Common myeloid progenitor, CD34-positive (primary cell): ENCODE data around the gene ACAP3.

ENCODE experiments used
- CTCF ChIA-PET: fragments of 350-600 bp; sonication (Branson Sonifier 250); formaldehyde crosslinking; loops from one replicate; lab custom pipeline; 2021; ENCODE audit warnings: antibody characterized with exemption; lab: Charles Lee
- POLR2A ChIA-PET: fragments of 350-600 bp; sonication (Branson Sonifier 250); formaldehyde crosslinking; loops from one replicate; lab custom pipeline; 2021; ENCODE audit warnings: antibody characterized with exemption; lab: Charles Lee
- DNase-seq, 3 donors: peaks; one replicate each; pipeline versions ENCODE4 v3.0.0 to v3.0.0-alpha.2; 2013
- H3K27ac ChIP-seq, 2 experiments: 1 replicate in 1 of 2; 2 replicates in 1 of 2; pipeline ENCODE4 v1.7.0; 2013; ENCODE audit warnings: inconsistent platforms in 2 of 2, low read length in 2 of 2, mild to moderate bottlenecking in 2 of 2, low read depth in 1 of 2, moderate library complexity in 1 of 2; ENCODE audit not compliant: severe bottlenecking in 2 of 2, insufficient read depth in 1 of 2, poor library complexity in 1 of 2
- H3K27me3 ChIP-seq, 5 experiments: replicated peaks in 2 of 5; 1 replicate in 3 of 5; 2 replicates in 2 of 5; pipeline versions ENCODE4 v1.6.1 to v1.7.0; 2013; ENCODE audit warnings: low read length in 4 of 5, mild to moderate bottlenecking in 2 of 5, moderate library complexity in 2 of 5, inconsistent platforms in 1 of 5; ENCODE audit not compliant: insufficient read depth in 5 of 5, control insufficient read depth in 4 of 5
- H3K36me3 ChIP-seq, 4 experiments: 1 replicate in 2 of 4; 2 replicates in 2 of 4; pipeline versions ENCODE4 v1.6.1 to v1.7.0; 2013; ENCODE audit warnings: low read length in 3 of 4, control low read depth in 1 of 4, mild to moderate bottlenecking in 1 of 4; ENCODE audit not compliant: control insufficient read depth in 4 of 4, insufficient read depth in 4 of 4
- H3K4me1 ChIP-seq, 4 experiments: 1 replicate in 3 of 4; 2 replicates in 1 of 4; pipeline versions ENCODE4 v1.6.1 to v1.7.1; 2013; ENCODE audit warnings: low read length in 3 of 4, mild to moderate bottlenecking in 3 of 4, control low read depth in 1 of 4, inconsistent platforms in 1 of 4, moderate library complexity in 1 of 4; ENCODE audit not compliant: control insufficient read depth in 4 of 4, insufficient read depth in 4 of 4; ENCODE audit errors: control extremely low read depth in 1 of 4
- H3K4me3 ChIP-seq, 7 experiments: 1 replicate in 4 of 7; 2 replicates in 3 of 7; pipeline versions ENCODE4 v1.5.1 to v1.7.0; 2013; ENCODE audit warnings: mild to moderate bottlenecking in 7 of 7, low read length in 6 of 7, moderate library complexity in 6 of 7, inconsistent platforms in 2 of 7, low read depth in 2 of 7, control low read depth in 1 of 7; ENCODE audit not compliant: insufficient read depth in 4 of 7, control insufficient read depth in 1 of 7; ENCODE audit errors: extremely low read depth in 1 of 7
- H3K9me3 ChIP-seq, 5 experiments: 1 replicate in 4 of 5; 2 replicates in 1 of 5; pipeline versions ENCODE4 v1.6.1 to v1.7.1; 2013; ENCODE audit warnings: low read length in 4 of 5, mild to moderate bottlenecking in 2 of 5, inconsistent platforms in 1 of 5, low read depth in 1 of 5, moderate library complexity in 1 of 5; ENCODE audit not compliant: control insufficient read depth in 4 of 5, insufficient read depth in 2 of 5; ENCODE audit errors: control extremely low read depth in 1 of 5
- WGBS: methylation state at CpG from one replicate; pipeline ENCODE4 v1.1.5; 2013; ENCODE audit not compliant: insufficient coverage; 5-methylcytosine and 5-hydroxymethylcytosine counted together

The ACAP3 gene

DNA sequence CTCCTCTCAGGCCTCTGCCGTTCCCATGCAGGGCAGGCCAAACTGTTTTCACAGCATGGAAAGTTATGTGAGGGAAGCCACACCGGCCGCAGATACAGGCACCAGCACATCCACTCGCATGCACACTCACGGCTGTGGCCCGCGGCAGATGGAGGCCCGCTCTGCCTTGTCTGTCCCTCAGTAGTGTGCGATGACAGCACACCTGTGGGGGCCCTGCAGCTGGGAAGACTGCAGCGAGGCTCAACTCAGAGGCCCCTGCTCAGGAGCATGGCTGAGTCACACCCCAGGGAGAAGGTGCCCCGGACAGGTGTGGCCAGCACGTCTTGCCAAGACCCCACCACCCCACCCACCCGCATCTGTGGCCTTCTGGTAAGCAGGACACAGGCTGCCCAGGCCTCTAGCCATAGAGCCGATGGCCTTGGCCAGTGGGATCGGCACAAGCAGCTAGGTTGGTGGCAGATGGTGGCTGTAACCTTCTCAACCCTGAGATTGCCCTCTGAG lies 32.7 kb downstream of the ACAP3 start:
- Histone ChIP-seq H3K4me3 (peak overlapping the region in 4 of 7 experiments; percentile 66 to 89 (median 76)), H3K27me3 (no peaks in the 10 kb centered on the region), H3K36me3 (peaks cover 0 to 14% (median 2%) of the 10 kb centered on the region in 4 experiments), H3K4me1 (peaks cover 4 to 34% (median 26%) of the 10 kb centered on the region in 4 experiments), H3K27ac (no peak overlapping the region), H3K9me3 (no peaks in the 10 kb centered on the region)
- ChIA-PET CTCF (no interaction called here), POLR2A (no interaction called here)
- no peak for DNase-seq
- over 99% methylated on average over 11 of the region's 15 CpGs for WGBS

DNA sequence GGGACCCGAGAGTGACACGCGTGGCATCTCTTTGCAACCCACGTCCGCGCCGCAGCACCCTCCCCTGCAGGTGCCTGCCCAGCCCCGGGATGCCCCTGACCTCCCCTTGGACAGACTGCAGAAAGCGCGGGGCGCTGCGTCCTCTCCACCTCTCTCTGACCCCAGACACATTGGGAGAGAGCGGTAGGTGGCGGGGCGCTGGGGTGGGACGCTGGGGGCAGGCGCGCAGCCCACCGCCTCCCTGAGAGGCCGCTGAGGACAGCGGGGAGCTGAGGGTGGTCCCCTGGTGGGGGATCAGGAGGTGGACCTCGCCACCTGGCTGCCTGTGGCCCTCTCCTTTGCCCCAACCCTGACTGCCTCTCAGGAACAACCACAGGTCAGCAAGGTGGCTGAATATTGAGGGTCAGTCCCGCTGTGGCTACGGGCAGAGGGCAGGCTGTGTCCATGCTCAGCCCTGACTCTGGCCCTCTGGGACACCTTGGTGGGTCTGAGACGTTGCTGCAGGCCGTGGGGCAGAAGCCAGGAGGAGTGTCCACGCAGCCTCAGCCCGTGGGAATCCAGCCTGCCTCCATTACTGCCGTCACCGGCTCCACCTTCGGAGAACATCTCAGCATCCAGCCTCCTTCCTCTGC lies 33.3 kb downstream of the ACAP3 start:
- DNase-seq: no peak
- Histone ChIP-seq H3K27ac (peak overlapping the region in 1 of 2 experiments; percentile 61), H3K36me3 (peaks cover 0 to 19% (median 2%) of the 10 kb centered on the region in 4 experiments), H3K4me1 (peaks cover 4 to 34% (median 26%) of the 10 kb centered on the region in 4 experiments), H3K9me3 (no peaks in the 10 kb centered on the region), H3K4me3 (peak overlapping the region; percentile 62 to 89 (median 72)), H3K27me3 (no peaks in the 10 kb centered on the region)
- ChIA-PET POLR2A (no interaction called here), CTCF (interaction anchor here (1.2 to 1.4 kb wide), 2 partner anchors 16 to 18 kb away, joined by 4 to 5 read pairs; no protein-coding TSS in a partner anchor)
- 64% methylated on average over 13 of the region's 31 CpGs for WGBS

DNA sequence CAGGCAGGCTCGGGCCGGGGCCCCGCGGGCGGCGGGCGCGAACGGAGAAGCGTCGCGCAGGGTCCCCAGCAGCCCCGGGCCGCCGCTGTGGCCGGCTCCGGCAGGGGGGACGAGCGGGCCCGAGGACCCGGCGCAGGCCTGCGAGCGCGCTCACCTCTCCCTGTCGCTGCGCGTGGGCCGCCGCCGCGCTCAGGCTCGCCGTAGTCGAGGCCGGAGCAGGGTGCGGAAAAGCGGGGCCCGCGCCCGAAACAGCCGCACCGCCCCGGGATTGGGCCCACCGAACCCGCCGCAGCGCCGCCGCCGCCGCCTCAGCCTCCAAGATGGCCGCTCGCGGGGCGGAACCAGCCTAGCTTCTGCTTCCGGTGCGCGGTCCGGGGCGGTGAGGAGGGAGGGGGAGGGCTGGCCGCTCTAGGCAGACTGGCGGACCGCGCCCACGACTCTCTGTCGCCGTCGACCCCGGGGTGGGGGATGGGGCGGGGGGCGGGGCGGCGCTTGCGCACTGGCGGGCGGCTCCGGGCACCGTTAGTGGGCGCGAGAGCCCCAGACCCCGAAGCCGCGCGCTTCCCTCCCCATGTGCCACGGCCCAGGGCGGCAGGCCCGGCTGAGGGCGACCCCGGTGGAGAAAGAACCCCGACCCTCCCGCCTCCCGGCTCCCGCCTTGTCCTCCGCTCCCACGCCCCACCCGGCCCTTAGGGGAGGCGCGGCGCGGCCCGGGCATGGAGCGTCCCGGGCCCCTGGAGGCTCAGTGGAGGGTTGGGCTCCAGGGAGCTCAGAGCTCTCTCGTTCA lies 34.0 kb downstream of the ACAP3 start, which contains the start of gene UBE2J2:
TSS of gene UBE2J2 (minus strand) at position 343 of the 787 bp plus-strand sequence. CDS start 5,862 bp downstream, outside the sequence.
- ChIA-PET CTCF (interaction anchor here (1.2 to 1.4 kb wide), 2 partner anchors 17 to 18 kb away, joined by 4 to 5 read pairs; no protein-coding TSS in a partner anchor), POLR2A (interaction anchor here (1.0 kb wide), 1 partner anchor 10 kb away, joined by 8 read pairs; no protein-coding TSS in a partner anchor)
- no peaks in the 10 kb centered on the region for H3K9me3 ChIP-seq
- H3K4me3 ChIP-seq: peak within 1 kb of the TSS; percentile 81 to 96 (median 89)
- DNase-seq: peak; percentile 93 to 97 (median 96)
- H3K4me1 ChIP-seq: peaks cover 4 to 34% (median 26%) of the 10 kb centered on the region in 4 experiments
- peak within 1 kb of the TSS; percentile 66 to 89 for H3K27ac ChIP-seq
- peaks cover 0 to 22% (median 2%) of the 10 kb centered on the region in 4 experiments for H3K36me3 ChIP-seq
- 0% methylated on average over 60 of the region's 105 CpGs for WGBS
- H3K27me3 ChIP-seq: no peaks in the 10 kb centered on the region

DNA sequence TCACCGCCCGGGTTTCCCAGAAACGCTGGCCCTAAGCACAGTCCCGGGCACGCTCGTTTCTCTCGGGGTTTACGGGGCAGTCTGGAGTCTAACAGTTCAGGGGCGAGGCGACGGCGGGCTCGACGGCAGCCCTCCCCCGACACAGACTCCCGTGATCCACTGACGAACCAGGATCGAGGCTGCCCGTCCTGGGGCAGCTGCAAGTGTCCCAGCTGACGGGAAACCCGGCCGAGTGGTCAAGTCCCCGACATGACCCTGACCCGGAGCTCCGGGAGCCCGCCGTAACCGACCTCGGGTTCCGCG lies 34.6 kb downstream of the ACAP3 start:
- H3K27me3 ChIP-seq: no peaks in the 10 kb centered on the region
- ChIA-PET POLR2A (interaction anchor here (1.0 kb wide), 1 partner anchor 9 kb away, joined by 8 read pairs; no protein-coding TSS in a partner anchor), CTCF (interaction anchor here (1.2 to 1.4 kb wide), 2 partner anchors 17 to 19 kb away, joined by 4 to 5 read pairs; no protein-coding TSS in a partner anchor)
- WGBS: 0% methylated on average over 31 of the region's 31 CpGs
- DNase-seq: no peak
- H3K4me1 ChIP-seq: peaks cover 4 to 34% (median 26%) of the 10 kb centered on the region in 4 experiments
- no peaks in the 10 kb centered on the region for H3K9me3 ChIP-seq
- H3K27ac ChIP-seq: peak overlapping the region; percentile 66 to 89
- peak overlapping the region; percentile 81 to 96 (median 89) for H3K4me3 ChIP-seq
- H3K36me3 ChIP-seq: peaks cover 3 to 28% (median 4%) of the 10 kb centered on the region in 4 experiments

DNA sequence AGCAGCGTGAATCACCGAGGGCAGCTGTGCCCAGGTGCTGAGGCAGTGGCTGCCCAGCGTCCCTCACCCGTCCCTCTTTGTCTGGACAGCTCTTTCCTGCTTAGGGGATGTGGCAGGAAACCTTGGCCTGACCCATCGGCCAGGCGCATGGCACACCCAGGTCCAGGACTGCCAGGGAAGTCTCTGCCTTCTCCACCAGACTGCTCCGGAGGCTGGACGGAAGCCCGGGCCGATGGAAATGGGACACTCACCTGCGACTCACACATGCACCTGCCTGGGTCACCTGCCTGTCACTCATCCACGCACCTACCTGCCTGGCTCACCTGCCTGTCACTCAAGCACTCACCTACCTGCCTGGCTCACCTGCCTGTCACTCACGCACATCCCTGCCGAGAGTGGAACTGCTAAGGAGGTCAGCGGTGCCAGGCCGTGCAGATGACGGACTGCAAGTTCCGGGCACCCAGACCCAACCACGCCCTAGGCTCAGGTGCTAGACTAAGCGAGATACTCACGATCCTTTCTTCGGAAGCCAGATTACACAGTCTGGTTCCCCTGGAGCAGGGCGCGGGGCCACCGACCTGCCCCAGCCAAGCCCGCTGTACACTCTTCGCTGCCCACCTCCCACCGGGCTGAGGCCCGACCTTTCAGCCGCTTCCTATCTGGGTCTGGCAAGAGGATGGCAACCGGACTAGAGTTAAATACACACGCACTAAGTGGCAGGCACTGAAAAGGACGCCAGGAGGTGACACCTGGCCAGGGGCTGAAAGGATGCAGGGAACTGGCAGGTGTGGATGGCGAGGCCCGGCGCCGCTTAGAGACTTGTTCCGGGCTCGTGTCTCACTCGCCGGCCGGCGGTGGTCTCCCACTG lies 35.2 kb downstream of the ACAP3 start:
- Histone ChIP-seq H3K4me1 (peaks cover 4 to 34% (median 26%) of the 10 kb centered on the region in 4 experiments), H3K27ac (peak overlapping the region; percentile 66 to 89), H3K9me3 (no peaks in the 10 kb centered on the region), H3K36me3 (peaks cover 5 to 33% (median 7%) of the 10 kb centered on the region in 4 experiments), H3K4me3 (peak overlapping the region; percentile 81 to 96 (median 89)), H3K27me3 (no peaks in the 10 kb centered on the region)
- 51% methylated on average over 41 of the region's 43 CpGs for WGBS
- no peak for DNase-seq
- ChIA-PET CTCF (interaction anchor here (1.4 to 2.1 kb wide), 3 partner anchors 10 to 18 kb away, joined by 4 to 10 read pairs (median 5); no protein-coding TSS in a partner anchor), POLR2A (interaction anchor here (1.0 kb wide), 1 partner anchor 9 kb away, joined by 8 read pairs; no protein-coding TSS in a partner anchor)

DNA sequence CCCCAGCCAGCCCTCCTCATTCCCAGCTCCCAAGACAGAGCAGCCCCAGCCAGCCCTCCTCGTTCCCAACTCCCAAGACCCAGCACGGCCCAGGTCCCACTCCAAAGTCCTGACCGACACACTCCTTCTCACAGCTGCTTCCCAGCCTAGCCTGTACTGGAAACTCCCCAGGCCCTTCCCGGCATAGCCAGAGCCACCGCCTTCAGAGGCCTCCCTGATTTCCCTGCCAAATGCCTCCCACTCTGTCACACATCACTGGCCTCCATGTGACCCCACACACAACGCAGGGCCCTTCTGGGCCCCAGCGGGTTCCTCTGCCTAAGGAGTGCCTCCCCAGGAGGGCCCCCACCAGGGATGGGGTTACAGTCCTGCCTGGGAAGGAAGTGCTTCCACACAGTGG lies 36.9 kb downstream of the ACAP3 start:
- no peak for DNase-seq
- Histone ChIP-seq H3K27ac (peak overlapping the region; percentile 15 to 33), H3K36me3 (peaks cover 7 to 44% (median 15%) of the 10 kb centered on the region in 4 experiments), H3K4me1 (peaks cover 4 to 34% (median 26%) of the 10 kb centered on the region in 4 experiments), H3K9me3 (no peaks in the 10 kb centered on the region), H3K27me3 (no peaks in the 10 kb centered on the region), H3K4me3 (no peak overlapping the region)
- WGBS: 94% methylated on average over 5 of the region's 7 CpGs
- ChIA-PET POLR2A (no interaction called here), CTCF (interaction anchor here (1.6 to 2.1 kb wide), 3 partner anchors 8 to 20 kb away, joined by 4 to 10 read pairs (median 7); no protein-coding TSS in a partner anchor)
